Stimulated activated CD8-positive, alpha-beta memory T cell treated with anti-CD3 and anti-CD28 coated beads, Interleukin-4, amount 100 ng/mL, for 1 hour (primary cell): ENCODE data around the gene PANK4.

Source experiments
- DNase-seq, 2 donors: peaks; one replicate each; pipeline ENCODE4 v3.0.0-alpha.2; 2020; ENCODE audit warnings: low read depth in 2 of 2, low spot score in 1 of 2

Gene PANK4

DNA sequence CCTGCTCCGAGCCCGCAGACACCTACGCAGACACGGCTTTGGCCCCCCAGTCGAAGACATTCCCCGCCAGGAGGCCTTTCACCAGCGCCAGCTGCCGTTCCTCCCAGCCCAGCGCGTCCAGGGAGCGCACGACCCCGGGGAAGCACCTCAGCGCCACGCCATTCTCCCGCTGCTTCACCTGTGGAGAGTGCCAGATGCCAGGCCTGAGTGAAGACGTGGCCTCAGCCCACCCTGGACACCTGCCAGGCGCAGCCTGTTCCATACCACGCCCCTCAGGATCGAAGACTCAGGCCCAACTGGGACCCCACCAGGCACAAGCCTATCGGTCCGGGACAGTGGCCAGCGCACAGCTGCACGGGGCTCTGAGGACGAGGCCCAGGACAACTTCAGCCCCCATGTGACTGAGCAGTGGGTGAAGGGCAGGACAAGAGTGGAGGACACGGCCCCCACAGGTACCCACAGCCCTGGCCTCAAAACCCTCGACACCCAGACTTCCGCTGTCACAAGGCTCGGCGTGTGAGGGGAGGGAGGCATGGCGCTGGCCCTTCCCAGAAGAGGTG lies 13.5 kb downstream of the PANK4 start:
- no peak for DNase-seq

- no peak for DNase-seq
Observed at GRCh38 chr1:2510366-2511155, 15.8 kb downstream of the PANK4 start.

DNA sequence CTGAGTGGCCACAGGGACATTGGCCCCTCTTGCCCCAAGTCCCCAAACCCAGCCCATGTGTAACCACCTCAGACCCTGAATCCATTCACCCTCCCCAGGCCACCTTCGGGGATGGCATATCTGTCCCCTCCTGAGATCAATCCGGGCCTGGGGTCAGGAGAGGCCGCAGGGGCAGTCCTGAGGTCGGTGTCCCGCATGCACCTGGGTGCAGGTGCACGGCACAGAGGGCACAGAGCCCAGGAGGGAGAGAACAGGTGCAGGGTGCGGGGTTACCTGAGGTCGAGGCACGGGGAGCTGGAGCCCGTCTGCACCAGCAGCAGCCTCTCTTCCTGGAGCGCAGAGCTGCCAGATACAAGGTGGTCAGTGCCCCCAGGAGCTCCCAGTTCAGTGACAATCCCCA lies 16.8 kb downstream of the PANK4 start:
- DNase-seq: no peak

GRCh38 chr1:2508751-2509150 lies 17.6 kb downstream of the PANK4 start:
- DNase-seq: no peak

DNA sequence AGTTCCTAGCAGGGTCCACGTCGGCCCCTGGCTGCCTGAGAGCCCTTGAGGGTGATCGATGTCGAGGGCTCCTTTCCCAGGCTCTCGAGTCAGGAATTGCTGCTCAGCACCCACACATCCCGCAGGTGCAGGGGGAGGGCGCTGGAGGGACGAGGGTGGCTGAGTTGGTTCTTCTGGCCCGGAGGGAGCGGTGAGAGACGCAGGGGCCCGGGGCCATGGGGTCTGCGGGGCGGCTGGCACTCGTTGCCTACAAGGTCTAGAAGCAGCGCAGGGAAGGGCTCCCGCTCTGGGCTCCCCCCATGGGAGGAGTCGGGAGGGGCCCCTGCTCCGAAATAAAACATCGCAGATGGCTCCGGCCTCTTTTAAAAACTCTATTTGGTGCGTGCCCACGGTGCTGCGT lies 18.2 kb downstream of the PANK4 start:
- DNase-seq: no peak

DNA sequence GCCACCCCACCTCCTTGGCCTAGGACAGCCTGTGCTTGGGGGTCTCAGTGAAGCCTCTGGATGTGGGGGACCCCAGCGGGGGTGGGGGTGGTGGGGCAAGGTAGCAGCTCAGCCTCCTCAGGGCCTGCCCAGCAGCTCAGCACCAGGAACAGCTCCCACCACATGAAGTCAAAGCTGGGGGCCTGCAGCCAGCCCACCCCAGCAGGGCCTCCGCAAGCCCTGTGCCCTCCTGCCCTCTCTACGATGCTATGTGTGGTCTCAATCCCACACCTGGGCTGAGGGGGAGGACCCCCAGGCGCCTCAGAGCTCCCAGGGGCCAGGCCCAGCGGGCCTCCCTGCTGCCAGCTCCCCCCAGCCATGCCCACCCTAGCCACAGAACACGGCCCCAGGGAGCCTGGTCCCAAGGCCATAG lies 18.6 kb downstream of the PANK4 start:
- DNase-seq: no peak

- no peak for DNase-seq
Observed at GRCh38 chr1:2506901-2507565, 19.4 kb downstream of the PANK4 start.

DNA sequence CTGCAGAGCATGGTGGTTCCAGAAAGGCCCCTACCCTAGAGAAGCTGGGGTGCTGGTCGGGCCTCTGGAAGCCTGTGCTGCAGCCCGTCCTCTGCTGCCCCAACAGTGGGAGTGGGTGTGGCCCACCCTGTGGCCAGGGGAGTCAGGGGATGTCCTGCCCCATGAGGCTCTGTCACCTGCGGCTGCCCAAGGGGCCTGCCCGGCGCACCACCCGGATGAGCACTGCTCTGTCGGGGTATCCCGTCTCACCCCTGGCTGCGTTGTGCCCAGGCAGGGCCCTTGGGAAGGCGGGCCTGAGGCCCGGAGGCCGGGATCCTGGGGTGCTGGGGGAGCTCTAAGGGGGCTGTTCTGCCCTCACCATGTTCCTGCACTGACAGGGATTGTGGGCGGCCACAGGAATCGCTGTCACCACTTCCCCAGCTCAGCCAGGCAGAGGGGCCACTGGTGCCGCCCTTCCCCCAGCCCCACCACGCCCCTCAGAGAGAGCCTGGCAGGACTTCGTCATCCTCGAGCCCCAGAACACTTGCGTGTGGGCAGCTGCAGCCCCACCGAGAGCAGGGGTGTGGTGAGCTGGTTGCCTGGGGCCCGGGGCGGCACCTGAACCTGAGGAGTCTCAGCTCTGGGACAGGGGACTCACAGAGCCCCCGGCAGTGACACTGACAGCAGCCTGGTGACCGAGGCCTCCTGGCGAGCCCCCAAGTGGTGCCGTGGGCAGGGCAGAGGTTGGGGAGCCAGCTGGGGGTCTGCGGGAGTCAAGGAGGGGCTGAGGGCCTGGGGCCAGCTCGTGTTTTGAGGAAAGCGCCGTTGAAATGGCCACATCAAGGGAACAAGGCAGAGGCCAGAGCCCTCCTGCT lies 20.2 kb downstream of the PANK4 start:
- no peak for DNase-seq

DNA sequence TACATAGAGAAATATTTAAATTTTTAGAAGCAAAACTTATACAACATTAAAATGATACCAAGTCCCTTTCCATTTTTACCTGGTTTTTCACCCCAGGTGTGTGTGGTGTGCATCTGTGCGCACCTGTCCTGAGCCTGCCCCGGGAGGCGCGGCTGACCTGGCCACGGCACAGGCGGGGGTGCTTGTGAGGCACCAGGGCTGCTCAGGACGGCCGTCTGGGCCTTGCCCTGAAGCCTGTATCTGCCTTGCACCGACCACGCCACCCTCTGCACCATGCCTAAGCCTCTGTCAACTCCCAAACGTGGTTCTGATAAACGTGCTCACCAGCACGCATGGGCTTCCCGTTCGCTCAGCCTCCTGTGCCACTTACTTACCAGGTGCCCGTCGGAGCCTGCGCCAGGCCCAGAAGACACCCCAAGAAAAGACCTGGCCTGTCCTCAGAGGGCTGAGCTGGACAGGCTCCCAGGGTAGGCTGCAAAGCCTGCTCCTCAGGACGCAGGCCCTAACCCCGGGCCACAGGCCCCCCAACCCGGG lies 20.9 kb downstream of the PANK4 start:
- no peak for DNase-seq

DNA sequence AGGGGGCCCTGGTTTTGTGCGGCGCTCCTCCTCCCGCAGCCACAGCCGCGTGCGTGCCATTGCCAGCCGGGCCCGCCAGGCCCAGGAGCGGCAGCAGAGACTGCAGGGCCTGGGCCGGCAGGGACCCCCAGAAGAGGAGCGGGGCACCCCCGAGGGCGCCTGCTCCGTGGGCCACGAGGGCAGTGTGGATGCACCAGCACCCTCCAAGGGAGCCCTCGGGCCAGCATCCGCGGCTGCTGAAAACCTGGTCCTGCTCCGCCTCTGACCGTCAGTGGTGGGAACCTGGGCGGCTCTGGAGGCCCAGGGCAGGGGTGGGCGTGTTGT lies 21.5 kb downstream of the PANK4 start:
- DNase-seq: no peak

- no peak for DNase-seq
Observed at GRCh38 chr1:2504225-2504948, 22.0 kb downstream of the PANK4 start.

GRCh38 chr1:2503554-2504224 lies 22.7 kb downstream of the PANK4 start:
- DNase-seq: no peak

GRCh38 chr1:2502661-2503553 lies 23.5 kb downstream of the PANK4 start:
- DNase-seq: no peak

DNA sequence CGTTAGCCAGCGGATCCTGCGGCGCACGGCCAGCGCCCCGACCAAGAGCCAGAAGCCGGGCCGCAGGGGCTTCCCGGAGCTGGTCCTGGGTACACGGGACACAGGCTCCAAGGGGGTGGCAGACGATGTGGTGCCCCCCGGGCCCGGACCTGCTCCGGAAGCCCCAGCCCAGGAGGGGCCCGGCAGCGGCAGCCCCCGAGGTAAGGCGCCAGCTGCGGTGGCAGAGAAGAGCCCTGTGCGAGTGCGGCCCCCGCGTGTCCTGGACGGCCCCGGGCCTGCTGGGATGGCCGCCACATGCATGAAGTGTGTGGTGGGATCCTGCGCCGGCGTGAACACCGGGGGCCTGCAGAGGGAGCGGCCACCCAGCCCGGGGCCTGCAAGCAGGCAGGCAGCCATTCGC lies 24.2 kb downstream of the PANK4 start:
- no peak for DNase-seq

DNA sequence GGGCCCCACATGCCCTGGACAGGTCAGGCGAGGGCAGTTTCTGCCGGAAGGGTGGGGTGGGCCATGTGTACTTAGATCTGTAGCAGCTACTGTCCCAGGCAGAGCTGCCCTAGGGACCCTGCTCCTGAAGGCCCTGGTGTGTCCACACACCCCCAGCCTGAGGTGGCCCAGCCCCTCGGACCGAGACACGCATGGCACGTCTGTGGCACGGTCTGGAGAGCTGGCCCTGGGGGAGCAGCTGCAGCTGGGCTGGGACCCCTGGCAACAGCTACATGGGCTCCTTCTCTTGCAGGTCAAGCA lies 24.6 kb downstream of the PANK4 start:
- no peak for DNase-seq

- no peak for DNase-seq
Observed at GRCh38 chr1:2501041-2501819, 25.2 kb downstream of the PANK4 start.

- DNase-seq: no peak
Observed at GRCh38 chr1:2499986-2500596, 26.3 kb downstream of the PANK4 start.

- no peak for DNase-seq
Observed at GRCh38 chr1:2499260-2499659, 27.1 kb downstream of the PANK4 start.
